NCI-H1694 treated with DMSO at 0.1 percent for 48 hours (cell line): ENCODE results near the gene IRF1.
"Not testable (repeated sequence)": the region's sequence is repeated elsewhere in the genome, so short reads cannot be mapped to it uniquely, and the experiment has no call there.

Experiments
- DNase-seq: peaks from one replicate; lab custom pipeline; 2025; lab: John Stamatoyannopoulos, UW

Gene IRF1

GRCh38 chr5:132438267-132438645 lies 52.3 kb downstream of the IRF1 start:
- DNase-seq, result not testable (repeated sequence)

DNA sequence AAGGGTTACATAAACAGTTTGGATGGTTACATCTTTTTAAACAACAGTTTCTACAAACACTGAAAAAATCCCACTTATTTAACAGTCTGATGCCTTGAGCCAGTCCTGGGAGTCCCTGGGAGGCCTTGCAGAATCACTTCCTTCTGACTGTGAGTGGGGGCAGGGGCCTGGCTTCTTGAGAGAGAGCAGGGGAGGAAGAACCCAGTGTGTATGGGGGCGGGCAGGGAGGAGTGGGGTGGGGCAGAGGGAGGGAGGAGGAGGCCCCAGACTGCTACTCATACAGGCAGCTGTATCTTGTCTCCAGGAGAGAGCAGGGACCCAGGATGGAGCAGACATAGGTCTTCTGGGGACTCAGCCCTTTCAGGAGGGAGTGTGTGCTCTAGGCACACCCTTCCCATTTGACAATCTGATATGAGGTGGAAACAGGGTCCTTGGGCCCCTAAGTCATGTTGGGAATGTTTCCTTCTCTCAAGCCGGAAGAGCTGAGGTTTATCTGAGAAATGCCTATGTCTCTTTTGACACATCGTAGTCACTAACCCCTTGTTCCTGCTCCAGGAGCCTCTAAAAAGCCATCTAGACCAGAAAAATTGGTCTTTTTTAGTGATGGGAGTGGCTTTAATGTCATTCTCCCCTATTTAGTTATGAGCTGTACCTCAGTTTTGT lies 52.8 kb downstream of the IRF1 start:
- no peak for DNase-seq

DNA sequence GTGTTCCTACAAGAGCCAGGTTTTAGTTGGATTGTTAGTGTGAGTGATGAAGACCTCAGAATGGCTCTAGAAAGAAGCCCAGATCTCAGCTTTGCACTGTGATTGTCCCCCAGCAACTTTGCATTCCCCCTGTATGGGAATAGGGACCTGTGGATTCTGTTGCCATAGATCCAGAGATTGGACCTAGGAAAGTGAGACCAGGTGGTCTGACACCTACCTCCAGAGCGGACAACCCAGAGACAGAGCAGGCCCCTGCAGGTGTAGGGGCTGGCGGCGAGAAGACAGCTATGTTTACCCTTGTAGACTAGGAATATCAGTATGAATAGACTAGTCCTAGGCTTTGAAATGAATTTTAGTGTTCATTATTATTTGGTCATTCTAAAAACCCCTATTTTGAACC lies 53.6 kb downstream of the IRF1 start:
- DNase-seq, result no peak

DNA sequence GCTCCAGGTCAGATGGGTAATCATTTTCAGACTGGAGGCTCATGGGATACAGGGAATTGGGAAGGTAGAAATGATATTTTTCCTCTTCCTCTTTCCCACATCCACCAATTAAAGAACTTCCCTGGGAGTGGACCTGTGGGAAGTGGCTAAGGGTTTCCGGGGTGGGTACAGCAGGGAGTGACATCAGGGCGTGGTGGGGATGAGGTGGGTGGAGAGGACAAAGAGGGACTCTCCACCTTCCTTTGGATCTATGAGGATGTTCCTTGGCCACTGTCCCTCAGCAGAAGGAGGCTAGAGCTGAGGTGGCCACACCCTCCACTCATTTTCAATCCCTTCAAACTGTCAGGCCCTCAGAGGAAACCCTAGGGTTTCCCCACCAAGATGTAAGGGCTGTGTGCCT lies 54.7 kb downstream of the IRF1 start:
- DNase-seq, result no peak

GRCh38 chr5:132435447-132435846 lies 55.1 kb downstream of the IRF1 start:
- DNase-seq, result no peak

- no peak for DNase-seq
Measured at GRCh38 chr5:132434416-132435286, 55.9 kb downstream of the IRF1 start.

- no peak for DNase-seq
Measured at GRCh38 chr5:132433141-132433540, 57.4 kb downstream of the IRF1 start.

DNA sequence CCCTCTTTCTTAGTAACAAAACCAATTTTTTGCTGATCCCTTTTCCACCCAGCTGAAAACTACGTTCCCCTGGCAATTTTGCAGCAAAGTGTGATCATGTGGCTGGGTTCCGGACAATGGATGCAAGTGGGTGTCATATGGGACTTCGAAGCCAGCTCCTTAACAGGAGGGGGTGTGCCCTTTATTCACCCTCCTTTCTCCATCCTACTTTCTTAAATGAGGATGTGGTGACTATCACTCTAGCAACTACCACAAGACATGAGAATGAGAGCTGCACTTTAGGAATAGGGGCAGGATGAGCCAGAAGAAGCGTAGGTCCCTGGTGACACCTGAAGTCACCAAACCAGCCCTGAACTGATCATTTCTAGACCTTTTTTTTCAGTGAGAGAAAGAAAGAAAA lies 58.9 kb downstream of the IRF1 start:
- no peak for DNase-seq
